ENCODE results near the gene TTLL9. TPM values are rescaled to one million over a fixed set of nuclear protein-coding genes. Genes with fewer than 3 reads are reported as not detected.

TTLL9 gene
- total RNA-seq, 4 donors from 2014 or later: 0.09 to 0.38 TPM; not detected in 2

DNA sequence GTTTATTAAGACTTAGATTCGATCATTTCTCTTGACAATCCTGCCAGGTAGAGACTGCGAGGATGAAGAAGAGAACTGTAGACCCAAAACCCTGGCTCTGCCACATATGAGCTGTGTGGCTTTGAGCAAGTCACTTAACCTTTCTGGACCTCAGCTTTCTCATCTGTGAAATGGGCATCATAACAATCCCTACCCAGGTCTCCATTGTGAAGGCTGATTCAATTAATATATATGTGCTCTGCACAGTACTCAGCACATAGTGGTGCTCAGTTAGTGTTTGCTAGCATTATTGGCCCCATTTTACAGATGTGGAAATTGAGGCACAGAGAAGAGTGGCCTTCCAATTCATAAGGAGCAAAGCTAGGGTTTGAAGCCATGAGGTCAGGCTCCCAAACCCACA, 105.4 kb downstream of the TTLL9 start:
- no peak for TF ChIP-seq POLR2A (IDR thresholded peaks at IDR 0.05)
- TF ChIP-seq, protein P1, sequence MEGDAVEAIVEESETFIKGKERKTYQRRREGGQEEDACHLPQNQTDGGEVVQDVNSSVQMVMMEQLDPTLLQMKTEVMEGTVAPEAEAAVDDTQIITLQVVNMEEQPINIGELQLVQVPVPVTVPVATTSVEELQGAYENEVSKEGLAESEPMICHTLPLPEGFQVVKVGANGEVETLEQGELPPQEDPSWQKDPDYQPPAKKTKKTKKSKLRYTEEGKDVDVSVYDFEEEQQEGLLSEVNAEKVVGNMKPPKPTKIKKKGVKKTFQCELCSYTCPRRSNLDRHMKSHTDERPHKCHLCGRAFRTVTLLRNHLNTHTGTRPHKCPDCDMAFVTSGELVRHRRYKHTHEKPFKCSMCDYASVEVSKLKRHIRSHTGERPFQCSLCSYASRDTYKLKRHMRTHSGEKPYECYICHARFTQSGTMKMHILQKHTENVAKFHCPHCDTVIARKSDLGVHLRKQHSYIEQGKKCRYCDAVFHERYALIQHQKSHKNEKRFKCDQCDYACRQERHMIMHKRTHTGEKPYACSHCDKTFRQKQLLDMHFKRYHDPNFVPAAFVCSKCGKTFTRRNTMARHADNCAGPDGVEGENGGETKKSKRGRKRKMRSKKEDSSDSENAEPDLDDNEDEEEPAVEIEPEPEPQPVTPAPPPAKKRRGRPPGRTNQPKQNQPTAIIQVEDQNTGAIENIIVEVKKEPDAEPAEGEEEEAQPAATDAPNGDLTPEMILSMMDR (IDR thresholded peaks at IDR 0.05): no peak
- no peak overlapping the region for H3K27ac ChIP-seq
- H3K4me3 ChIP-seq: no peak overlapping the region
- WGBS, 2 donors: 72 to 74% methylated on average over 2 of the region's 2 CpGs
- H3K4me1 ChIP-seq: no peaks in the 10 kb centered on the region
- DNase-seq: no peak
- no peaks in the 10 kb centered on the region for H3K36me3 ChIP-seq
- intact Hi-C loops (cut with DNase I): no loop called here
- H3K27me3 ChIP-seq: peaks cover 0 to 63% (median 0%) of the 10 kb centered on the region in 4 donors
- no peaks in the 10 kb centered on the region for H3K9me3 ChIP-seq

DNA sequence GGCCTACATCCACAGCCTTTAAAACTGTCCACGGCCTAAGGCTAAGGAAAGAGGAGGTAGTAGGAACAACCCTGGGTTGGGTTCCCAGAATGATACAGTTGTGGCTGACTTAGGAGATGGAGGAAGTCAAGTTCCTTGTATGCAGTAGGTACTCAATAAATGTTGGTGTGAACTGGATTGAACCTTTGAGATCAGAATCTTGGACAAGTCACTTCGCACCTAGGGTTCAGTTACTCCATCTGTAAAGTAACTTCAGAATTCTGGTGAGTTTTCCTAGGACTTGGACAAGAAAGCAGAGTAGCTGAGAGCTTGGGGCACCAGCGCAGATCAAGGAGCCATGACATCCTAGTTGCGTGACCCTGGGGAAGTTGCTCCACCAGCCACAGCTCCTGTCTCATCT, 106.6 kb downstream of the TTLL9 start:
- Histone ChIP-seq H3K27me3 (peaks cover 0 to 57% (median 0%) of the 10 kb centered on the region in 4 donors), H3K36me3 (no peaks in the 10 kb centered on the region), H3K27ac (no peak overlapping the region), H3K4me3 (no peak overlapping the region), H3K4me1 (no peaks in the 10 kb centered on the region), H3K9me3 (no peaks in the 10 kb centered on the region)
- TF ChIP-seq POLR2A (IDR thresholded peaks at IDR 0.05): no peak
- TF ChIP-seq, protein P1 (IDR thresholded peaks at IDR 0.05): no peak
- 78 to 81% methylated on average over 4 of the region's 4 CpGs for WGBS, 2 donors
- no peak for DNase-seq
- intact Hi-C loops (cut with DNase I): no loop called here

DNA sequence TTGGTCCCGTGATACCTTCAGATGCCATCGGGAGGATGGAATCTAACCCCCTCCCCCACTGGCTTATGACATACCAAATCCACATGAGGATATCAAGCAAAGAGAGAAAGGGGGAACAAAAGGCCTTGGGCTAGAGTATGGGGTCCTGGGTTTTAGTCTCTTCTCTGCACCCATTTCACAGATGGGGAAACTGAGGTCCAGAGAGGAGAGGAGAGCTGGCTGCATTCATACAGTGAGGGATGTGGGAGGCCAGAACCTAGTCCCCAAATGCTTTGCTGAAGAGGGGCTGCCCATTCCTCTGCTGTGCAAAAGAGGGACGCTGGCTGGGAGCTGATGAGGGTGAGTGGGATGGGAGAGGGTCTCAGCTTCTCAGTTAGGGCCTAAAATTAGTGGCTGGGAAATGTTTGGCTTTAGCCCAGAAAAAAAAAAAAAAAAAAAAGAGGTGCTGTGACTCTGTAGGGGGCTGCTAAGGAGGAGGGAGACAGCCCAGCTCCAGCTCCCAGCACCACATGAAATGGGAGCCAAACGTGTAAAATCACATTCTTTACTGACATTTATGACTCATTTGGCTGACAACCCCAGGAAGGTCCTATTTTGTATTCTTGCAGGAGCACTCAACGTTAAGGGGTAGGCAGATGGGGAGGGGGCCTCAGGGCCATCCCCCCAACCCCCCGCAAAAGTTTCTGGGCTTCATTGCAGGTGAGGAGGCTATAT, 109.4 kb downstream of the TTLL9 start:
- H3K27ac ChIP-seq: no peak overlapping the region
- H3K36me3 ChIP-seq: no peaks in the 10 kb centered on the region
- no peaks in the 10 kb centered on the region for H3K4me1 ChIP-seq
- intact Hi-C loops (cut with DNase I): no loop called here
- H3K9me3 ChIP-seq: no peaks in the 10 kb centered on the region
- H3K27me3 ChIP-seq: peaks cover 0 to 38% (median 0%) of the 10 kb centered on the region in 4 donors
- no peak overlapping the region for H3K4me3 ChIP-seq
- TF ChIP-seq, protein P1 (IDR thresholded peaks at IDR 0.05): no peak
- no peak for TF ChIP-seq POLR2A (IDR thresholded peaks at IDR 0.05)
- WGBS, 2 donors: 56 to 66% methylated on average over 5 to 6 of the region's 6 CpGs
- DNase-seq: no peak

DNA sequence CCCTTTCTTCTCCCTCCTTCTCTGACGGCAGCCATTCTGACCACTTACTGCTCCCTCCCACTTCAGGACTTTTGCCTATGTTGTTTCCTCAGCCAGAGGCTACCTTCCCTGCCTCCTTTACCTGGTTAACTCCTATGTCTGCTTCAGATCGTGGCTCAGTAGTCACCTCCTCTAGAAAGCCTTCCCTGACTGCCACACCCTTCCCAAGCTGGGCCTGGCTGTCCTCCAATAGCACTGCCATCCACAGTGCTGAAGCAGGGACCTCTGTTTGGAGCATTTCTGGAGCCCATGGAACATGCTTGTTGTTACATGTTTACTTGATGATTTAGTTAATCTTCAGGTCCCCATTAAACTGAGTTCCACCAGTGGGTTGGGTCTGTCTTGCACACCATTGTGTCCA, 111.3 kb downstream of the TTLL9 start:
- Histone ChIP-seq H3K4me1 (no peaks in the 10 kb centered on the region), H3K27ac (no peak overlapping the region), H3K36me3 (no peaks in the 10 kb centered on the region), H3K27me3 (peaks cover 0 to 26% (median 0%) of the 10 kb centered on the region in 4 donors), H3K9me3 (no peaks in the 10 kb centered on the region), H3K4me3 (no peak overlapping the region)
- no peak for DNase-seq
- WGBS, 2 donors: 58 to 64% methylated on average over 2 of the region's 2 CpGs
- TF ChIP-seq POLR2A (IDR thresholded peaks at IDR 0.05): no peak
- TF ChIP-seq, protein P1 (IDR thresholded peaks at IDR 0.05): no peak
- intact Hi-C loops (cut with DNase I): no loop called here

DNA sequence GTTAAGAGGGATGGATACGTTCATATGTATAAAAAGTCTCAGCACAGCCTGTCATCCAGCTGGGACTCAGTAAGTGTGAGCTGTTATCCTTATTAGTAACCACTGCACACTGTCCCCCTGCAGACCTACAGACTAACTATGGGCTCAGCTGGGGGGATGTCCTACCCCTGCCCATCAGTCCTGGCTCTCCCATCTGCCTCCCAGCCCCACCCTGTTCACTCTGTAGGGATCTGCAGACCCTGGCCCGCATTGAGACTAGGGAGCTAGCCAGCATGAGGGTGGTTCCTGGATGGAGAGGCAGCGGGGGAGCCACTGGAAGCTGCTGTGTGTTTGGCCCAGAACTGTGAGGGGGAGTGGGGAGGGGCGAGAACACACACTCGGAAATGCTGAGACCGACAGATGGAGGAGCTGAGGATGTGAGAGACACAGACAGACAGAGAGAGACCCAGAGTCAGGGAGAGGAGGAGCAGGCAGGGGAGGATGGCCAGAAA, 114.6 kb downstream of the TTLL9 start:
- TF ChIP-seq, protein P1 (IDR thresholded peaks at IDR 0.05): no peak
- TF ChIP-seq POLR2A (IDR thresholded peaks at IDR 0.05): no peak
- intact Hi-C loops (cut with DNase I): no loop called here
- 40 to 48% methylated on average over 5 of the region's 6 CpGs for WGBS, 2 donors

More for the DNA sequence above, 114.6 kb downstream of the TTLL9 start:
- DNase-seq: no peak
- Histone ChIP-seq H3K27me3 (peaks cover 0 to 16% (median 0%) of the 10 kb centered on the region in 4 donors), H3K27ac (no peak overlapping the region), H3K36me3 (no peaks in the 10 kb centered on the region), H3K9me3 (no peaks in the 10 kb centered on the region), H3K4me1 (no peaks in the 10 kb centered on the region), H3K4me3 (no peak overlapping the region)

All from esophagus squamous epithelium (tissue), 5 donors.